Right lobe of liver (tissue), 4 donors: ENCODE measurements around the gene CLPTM1.

ENCODE experiments used
- CTCF ChIP-seq, 4 donors: fragments of 200-600 bp in 3 of 4; fragments of 450-650 bp in 1 of 4; IDR thresholded peaks; one replicate each; pipeline versions ENCODE4 v1.5.1 to v1.8.0; 2016 to 2022; ENCODE audit warnings: antibody characterized with exemption in 4 of 4, mild to moderate bottlenecking in 2 of 4
- POLR2A ChIP-seq: fragments of 450-650 bp; IDR thresholded peaks from one replicate; pipeline ENCODE4 v1.6.1; 2017; ENCODE audit warnings: antibody characterized with exemption, mild to moderate bottlenecking
- donor health status: DM: no; HTN: no; CAD: no.
- donor health status: DM: no; HTN: no; CAD: no.
- donor health status: DM: no; HTN: yes; CAD: no.

GRCh38 chr19:45010306-45010705, 55.1 kb downstream of the CLPTM1 start:
- TF ChIP-seq CTCF (IDR thresholded peaks at IDR 0.05) (no peak), POLR2A (no peak)
